ENCODE results near the gene PARD6B. TPM values are rescaled to one million over a fixed set of nuclear protein-coding genes. Genes with fewer than 3 reads are reported as not detected.

PARD6B gene
- total and polyA plus RNA-seq, 8 donors, result 3.2 to 69.5 (median 10.6) TPM

- DNase-seq, result no peak
- no peaks in the 10 kb centered on the region for H3K9me3 ChIP-seq
- no peak overlapping the region for H3K27ac ChIP-seq
- TF ChIP-seq POLR2AphosphoS5 (IDR thresholded peaks at IDR 0.05) (no peak), POLR2A (IDR thresholded peaks at IDR 0.05) (no peak), EP300 (IDR thresholded peaks at IDR 0.05) (no peak)
- TF ChIP-seq, protein P1, sequence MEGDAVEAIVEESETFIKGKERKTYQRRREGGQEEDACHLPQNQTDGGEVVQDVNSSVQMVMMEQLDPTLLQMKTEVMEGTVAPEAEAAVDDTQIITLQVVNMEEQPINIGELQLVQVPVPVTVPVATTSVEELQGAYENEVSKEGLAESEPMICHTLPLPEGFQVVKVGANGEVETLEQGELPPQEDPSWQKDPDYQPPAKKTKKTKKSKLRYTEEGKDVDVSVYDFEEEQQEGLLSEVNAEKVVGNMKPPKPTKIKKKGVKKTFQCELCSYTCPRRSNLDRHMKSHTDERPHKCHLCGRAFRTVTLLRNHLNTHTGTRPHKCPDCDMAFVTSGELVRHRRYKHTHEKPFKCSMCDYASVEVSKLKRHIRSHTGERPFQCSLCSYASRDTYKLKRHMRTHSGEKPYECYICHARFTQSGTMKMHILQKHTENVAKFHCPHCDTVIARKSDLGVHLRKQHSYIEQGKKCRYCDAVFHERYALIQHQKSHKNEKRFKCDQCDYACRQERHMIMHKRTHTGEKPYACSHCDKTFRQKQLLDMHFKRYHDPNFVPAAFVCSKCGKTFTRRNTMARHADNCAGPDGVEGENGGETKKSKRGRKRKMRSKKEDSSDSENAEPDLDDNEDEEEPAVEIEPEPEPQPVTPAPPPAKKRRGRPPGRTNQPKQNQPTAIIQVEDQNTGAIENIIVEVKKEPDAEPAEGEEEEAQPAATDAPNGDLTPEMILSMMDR (IDR thresholded peaks at IDR 0.05), result no peak
- H3K27me3 ChIP-seq, result no peaks in the 10 kb centered on the region
- no peak overlapping the region for H3K4me3 ChIP-seq
- H3K4me1 ChIP-seq, result no peaks in the 10 kb centered on the region
- no peaks in the 10 kb centered on the region for H3K36me3 ChIP-seq
- WGBS, 5 donors, result 92 to 97% (median 93%) methylated on average over 5 of the region's 5 CpGs
- intact Hi-C loops (cut with DNase I; ENCODE audit: low total_unique reads), result no loop called here
Observed at GRCh38 chr20:50806126-50806768, 74.9 kb downstream of the PARD6B start.

Other genes starting within 250 kb of the PARD6B start
- 10 to 100 TPM; 13.9 to 26.8 (median 21.7) TPM for gene PTPN1, start 221.2 kb upstream of the PARD6B start, total RNA-seq
- 10 to 100 TPM; 10.8 to 15.3 (median 13.8) TPM for gene PTPN1, start 221.2 kb upstream of the PARD6B start, polyA plus RNA-seq
- gene RIPOR3, start 40.0 kb upstream of the PARD6B start, total RNA-seq, result 10 to 100 TPM in 3 of 5 donors, 1 to 10 TPM in 2; 8.1 to 61.1 (median 13.4) TPM
- 1 to 10 TPM; 4.4 to 5.9 (median 5.8) TPM for gene RIPOR3, start 40.0 kb upstream of the PARD6B start, polyA plus RNA-seq
- 1 to 10 TPM in 3 of 5 donors, under 1 TPM in 1, not detected in 1; under 0.01 to 2.8 (median 1.9) TPM for gene BCAS4, start 63.5 kb downstream of the PARD6B start, total RNA-seq
- 1 to 10 TPM in 2 of 3 donors, under 1 TPM in 1; 0.46 to 7.2 (median 5.6) TPM for gene BCAS4, start 63.5 kb downstream of the PARD6B start, polyA plus RNA-seq
- 10 to 100 TPM; 39.7 to 67.4 (median 57.1) TPM for gene ADNP, start 199.9 kb downstream of the PARD6B start, total RNA-seq
- gene ADNP, start 199.9 kb downstream of the PARD6B start, polyA plus RNA-seq, result 10 to 100 TPM; 19.9 to 41.3 (median 20.4) TPM
- 10 to 100 TPM; 10.7 to 74.1 (median 33.2) TPM for gene DPM1, start 227.0 kb downstream of the PARD6B start, total RNA-seq
- gene DPM1, start 227.0 kb downstream of the PARD6B start, polyA plus RNA-seq, result 10 to 100 TPM; 47.9 to 53.2 (median 52.7) TPM
- gene MOCS3, start 227.2 kb downstream of the PARD6B start, total RNA-seq, result 1 to 10 TPM in 3 of 5 donors, under 1 TPM in 1, not detected in 1; 0.89 to 7.0 (median 2.7) TPM
- 1 to 10 TPM; 2.1 to 2.4 (median 2.2) TPM for gene MOCS3, start 227.2 kb downstream of the PARD6B start, polyA plus RNA-seq